Forelimb muscle (tissue), 1 donor: Measurements from ENCODE around the gene NEURL1B. TPM values are rescaled to one million over a fixed set of nuclear protein-coding genes. Genes with fewer than 3 reads are reported as not detected.
A peak's percentile ranks its signal among the peaks of the same experiment; 100 is the strongest.
"Not testable (repeated sequence)": the region's sequence is repeated elsewhere in the genome, so short reads cannot be mapped to it uniquely, and the experiment has no call there.

Experiments
- DNase-seq: peaks from one replicate; pipeline ENCODE4 v3.0.0-alpha.2; 2013; ENCODE audit warnings: low read depth
- polyA plus RNA-seq: library from polyadenylated mRNA; unstranded; fragments of 120-200 nt; gene quantifications from one replicate; pipeline ENCODE4 v1.2.1, GENCODE V29; 2013; ENCODE audit not compliant: insufficient read length

Gene NEURL1B
- polyA plus RNA-seq, result 34.7 TPM

GRCh38 chr5:172640822-172641358, at the start of gene NEURL1B:
NEURL1B (plus strand) TSS chr5:172641263; CDS start chr5:172641407, 144 bp downstream.
- DNase-seq, result peak; percentile 38

GRCh38 chr5:172591636-172592035, 49.4 kb upstream of the NEURL1B start:
- no peak for DNase-seq

GRCh38 chr5:172592881-172593280, 48.2 kb upstream of the NEURL1B start:
- no peak for DNase-seq

GRCh38 chr5:172593306-172593705, 47.8 kb upstream of the NEURL1B start:
- no peak for DNase-seq

GRCh38 chr5:172593721-172594235, 47.3 kb upstream of the NEURL1B start:
- no peak for DNase-seq

- no peak for DNase-seq
Measured at GRCh38 chr5:172594431-172594830, 46.6 kb upstream of the NEURL1B start.

GRCh38 chr5:172594867-172595466, 46.1 kb upstream of the NEURL1B start:
- DNase-seq, result no peak

- DNase-seq, result no peak
Measured at GRCh38 chr5:172595596-172596455, 45.2 kb upstream of the NEURL1B start.

- DNase-seq, result no peak
Measured at GRCh38 chr5:172596638-172597231, 44.3 kb upstream of the NEURL1B start.

- DNase-seq, result no peak
Measured at GRCh38 chr5:172597755-172598155, 43.3 kb upstream of the NEURL1B start.

- no peak for DNase-seq
Measured at GRCh38 chr5:172598251-172599203, 42.5 kb upstream of the NEURL1B start.

- no peak for DNase-seq
Measured at GRCh38 chr5:172599204-172599567, 41.9 kb upstream of the NEURL1B start.

- no peak for DNase-seq
Measured at GRCh38 chr5:172600571-172600970, 40.5 kb upstream of the NEURL1B start.

GRCh38 chr5:172601576-172601975, 39.5 kb upstream of the NEURL1B start:
- DNase-seq, result not testable (repeated sequence)

- no peak for DNase-seq
Measured at GRCh38 chr5:172602783-172603231, 38.3 kb upstream of the NEURL1B start.

GRCh38 chr5:172603251-172603806, 37.7 kb upstream of the NEURL1B start:
- DNase-seq, result no peak

GRCh38 chr5:172605466-172605865, 35.6 kb upstream of the NEURL1B start:
- DNase-seq, result no peak

- no peak for DNase-seq
Measured at GRCh38 chr5:172606156-172606785, 34.8 kb upstream of the NEURL1B start.

- no peak for DNase-seq
Measured at GRCh38 chr5:172607213-172607793, 33.8 kb upstream of the NEURL1B start.

- DNase-seq, result no peak
Measured at GRCh38 chr5:172608773-172609172, 32.3 kb upstream of the NEURL1B start.
